HepG2 (cell line): ENCODE measurements around the gene PPP2R5B. TPM values are rescaled to one million over a fixed set of nuclear protein-coding genes. Genes with fewer than 3 reads are reported as not detected.

Experiments used
- BORCS8-MEF2B ChIP-seq: sonication (generic); formaldehyde crosslinking; IDR thresholded peaks from 2 replicates; pipeline ENCODE4 v1.8.0; 2022; ENCODE audit warnings: mild to moderate bottlenecking, missing genetic modification reagents
- CHD2 ChIP-seq: IDR thresholded peaks from 2 replicates; pipeline ENCODE4 v1.6.1; 2011; ENCODE audit warnings: low read depth, low read length, improper control_type of control experiment
- DNMT3B ChIP-seq: conservative IDR thresholded peaks from 2 replicates; pipeline ENCODE4 v1.6.1; 2016; ENCODE audit warnings: missing biosample characterization, control low read depth
- FOSL2 ChIP-seq: sonication (generic); formaldehyde crosslinking; IDR thresholded peaks from 2 replicates; pipeline ENCODE4 v1.4.0; 2020; ENCODE audit warnings: missing genetic modification reagents
- FOXO1 ChIP-seq: sonication (generic); formaldehyde crosslinking; IDR thresholded peaks from 2 replicates; pipeline ENCODE4 v1.4.0; 2020; ENCODE audit warnings: missing genetic modification reagents
- GATAD1 ChIP-seq: IDR thresholded peaks from 2 replicates; pipeline ENCODE4 v1.6.1; 2016; ENCODE audit warnings: missing genetic modification reagents, missing compliant biosample characterization
- GZF1 ChIP-seq: sonication (generic); formaldehyde crosslinking; IDR thresholded peaks from 2 replicates; pipeline ENCODE4 v1.5.1; 2020; ENCODE audit warnings: mild to moderate bottlenecking, missing genetic modification reagents
- PITX1 ChIP-seq: sonication (generic); formaldehyde crosslinking; IDR thresholded peaks from 2 replicates; pipeline ENCODE4 v1.5.1; 2020; ENCODE audit warnings: mild to moderate bottlenecking, missing genetic modification reagents
- SMARCC2 ChIP-seq: fragments of 450-650 bp; IDR thresholded peaks from 2 replicates; pipeline ENCODE4 v1.6.1; 2017; ENCODE audit warnings: antibody characterized with exemption, mild to moderate bottlenecking
- SMARCE1 ChIP-seq: fragments of 450-650 bp; IDR thresholded peaks from 2 replicates; pipeline ENCODE4 v1.6.1; 2017; ENCODE audit warnings: borderline replicate concordance
- SP2 ChIP-seq: sonication (generic); formaldehyde crosslinking; IDR thresholded peaks from 2 replicates; pipeline ENCODE4 v1.5.1; 2020; ENCODE audit warnings: mild to moderate bottlenecking, missing genetic modification reagents
- SP4 ChIP-seq: sonication (generic); formaldehyde crosslinking; IDR thresholded peaks from 2 replicates; pipeline ENCODE4 v1.8.1; 2023; ENCODE audit warnings: mild to moderate bottlenecking, missing genetic modification reagents
- SP5 ChIP-seq: IDR thresholded peaks from 2 replicates; pipeline ENCODE4 v1.6.1; 2016; ENCODE audit warnings: low read depth, borderline replicate concordance
- TEAD3 ChIP-seq: optimal IDR thresholded peaks from 2 replicates; pipeline ENCODE3; 2016; ENCODE audit warnings: borderline replicate concordance
- TSC22D2 ChIP-seq: sonication (generic); formaldehyde crosslinking; IDR thresholded peaks from 2 replicates; pipeline ENCODE4 v1.5.1; 2020; ENCODE audit warnings: missing genetic modification reagents, mild to moderate bottlenecking, borderline replicate concordance
- ZNF143 ChIP-seq: sonication (generic); formaldehyde crosslinking; IDR thresholded peaks from 2 replicates; pipeline ENCODE4 v1.4.0; 2020; ENCODE audit warnings: missing genetic modification reagents
- ZNF383 ChIP-seq: sonication (generic); formaldehyde crosslinking; IDR thresholded peaks from 2 replicates; pipeline ENCODE4 v1.4.0; 2020; ENCODE audit warnings: missing genetic modification reagents, mild to moderate bottlenecking, borderline replicate concordance
- ZNF883 ChIP-seq: sonication (generic); formaldehyde crosslinking; IDR thresholded peaks from 2 replicates; pipeline ENCODE4 v1.5.1; 2020; ENCODE audit warnings: mild to moderate bottlenecking, missing genetic modification reagents; ENCODE audit errors: not compliant biosample characterization
- ZNF891 ChIP-seq: sonication (generic); formaldehyde crosslinking; IDR thresholded peaks from 2 replicates; pipeline ENCODE4 v1.5.0; 2020; ENCODE audit warnings: mild to moderate bottlenecking, missing genetic modification reagents
- polyA plus RNA-seq, 8 experiments: library from polyadenylated mRNA; depleted of rRNA in 3 of 8; stranded (reverse) in 7 of 8; unstranded in 1 of 8; fragments of >200 nt; fragmentation: Illumina TruSeq in 4 of 8; extraction: Trizol in 4 of 8; gene quantifications; 2 replicates each; pipeline versions ENCODE4 v1.2.1 to v1.2.3, GENCODE V29; 2011 to 2016; ENCODE audit warnings: low read depth in 4 of 8, missing spikeins in 1 of 8, mixed read lengths in 1 of 8; ENCODE audit not compliant: insufficient read depth in 1 of 8
- total RNA-seq, 5 experiments: library from RNA; depleted of rRNA; stranded (reverse); fragments of >200 nt; fragmentation: Illumina TruSeq; extraction: Trizol; gene quantifications; 2 replicates each; pipeline ENCODE4 v1.2.3, GENCODE V29; 2016; ENCODE audit warnings: low read depth in 1 of 5
- TF ChIP-seq, protein P1 (sequence below): sonication (generic); formaldehyde crosslinking; IDR thresholded peaks from 2 replicates; pipeline ENCODE4 v1.9.0; 2022; ENCODE audit warnings: missing genetic modification reagents, mild to moderate bottlenecking, borderline replicate concordance
- TF ChIP-seq, protein P2 (sequence below): sonication (generic); formaldehyde crosslinking; IDR thresholded peaks from 2 replicates; pipeline ENCODE4 v1.4.0; 2020; ENCODE audit warnings: missing genetic modification reagents, low read depth, mild to moderate bottlenecking, borderline replicate concordance
- TF ChIP-seq, protein P3 (sequence below): sonication (generic); formaldehyde crosslinking; IDR thresholded peaks from 2 replicates; pipeline ENCODE4 v1.8.0; 2022; ENCODE audit warnings: mild to moderate bottlenecking, missing genetic modification reagents, moderate library complexity
- TF ChIP-seq, protein P4 (sequence below): conservative IDR thresholded peaks from 2 replicates; pipeline ENCODE4 v1.6.1; 2018; ENCODE audit warnings: missing genetic modification reagents
- TF ChIP-seq, protein P5 (sequence below): sonication (generic); formaldehyde crosslinking; conservative IDR thresholded peaks from 2 replicates; pipeline ENCODE4 v1.8.1; 2023; ENCODE audit warnings: missing genetic modification reagents

PPP2R5B gene
- total and polyA plus RNA-seq, 2 of the 13 experiments (the other 11 are each of a cell fraction or from before 2014, with no cell fraction given), result 2.3 to 8.3 TPM

DNA sequence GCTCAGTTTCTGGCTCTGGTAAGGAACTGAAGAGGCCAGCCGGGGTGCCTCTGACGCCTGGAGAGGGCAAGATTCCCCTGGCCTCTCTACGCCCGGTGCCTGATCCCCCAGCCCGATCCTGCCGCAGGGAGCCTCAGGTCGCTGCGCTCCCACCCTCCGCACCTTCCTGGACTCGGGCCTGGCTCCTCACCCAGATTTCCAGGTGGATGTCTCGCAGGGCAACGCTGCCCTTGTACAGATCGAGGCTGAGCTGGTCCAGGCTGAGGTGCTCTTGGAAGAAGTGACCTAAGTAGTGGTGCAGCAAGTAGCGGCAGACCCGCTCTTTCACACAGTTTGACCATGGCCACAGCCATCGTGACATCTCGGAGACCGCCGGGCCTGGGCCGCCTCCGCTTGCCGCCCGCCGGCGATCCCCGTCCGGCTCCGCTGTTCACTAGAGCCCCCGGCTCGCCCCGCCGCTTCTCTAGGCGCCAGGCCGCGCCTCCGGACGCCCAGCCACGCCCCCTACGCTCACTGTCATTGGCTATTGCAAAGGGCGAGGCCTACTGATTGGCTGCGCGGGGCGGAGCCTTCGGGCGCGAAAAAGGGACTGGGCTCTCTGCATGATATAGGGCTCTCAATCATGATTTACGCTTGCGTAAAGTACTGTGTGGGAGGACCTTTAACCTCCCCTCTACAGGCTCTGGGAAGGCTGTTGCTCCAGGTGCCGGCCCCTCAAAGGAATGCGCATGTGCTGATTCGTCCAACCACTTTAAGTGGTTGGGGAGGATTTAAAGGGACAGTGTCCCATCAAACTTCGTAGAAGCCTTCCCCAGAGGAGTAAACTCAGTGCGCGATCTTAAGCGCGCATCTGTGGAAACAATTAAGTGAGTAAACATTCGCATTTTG, 7.5 kb upstream of the PPP2R5B start, which contains the start of gene ATG2A (continued):
- TF ChIP-seq SMARCC2 (no peak), SP5 (CRISPR knock-in tag) (no peak), ZNF383 (no peak), PITX1 (CRISPR knock-in tag) (peak; percentile 45), TEAD3 (peak; percentile 52), ZNF883 (peak; percentile 67), DNMT3B (CRISPR knock-in tag) (peak; percentile 64; the same call in 1 of the 2 replicates), ZNF143 (CRISPR knock-in tag) (peak; percentile 44; the same call in 1 of the 2 replicates), FOXO1 (peak; percentile 34), SP2 (CRISPR knock-in tag) (peak; percentile 78), SP4 (CRISPR knock-in tag) (peak; percentile 95), CHD2 (0 out of 2 replicates have a peak, but pooled peaks have one; percentile 28), GZF1 (0 out of 2 replicates have a peak, but pooled peaks have one; percentile 39), TSC22D2 (CRISPR knock-in tag) (peak; percentile 52; the same call in 1 of the 2 replicates), ZNF891 (CRISPR knock-in tag) (peak; percentile 34; the same call in 1 of the 2 replicates), BORCS8-MEF2B (peak; percentile 68), GATAD1 (CRISPR knock-in tag) (peak; percentile 80), SMARCE1 (no peak), FOSL2 (CRISPR knock-in tag) (peak; percentile 41; the same call in 1 of the 2 replicates)
- TF ChIP-seq, protein P1, sequence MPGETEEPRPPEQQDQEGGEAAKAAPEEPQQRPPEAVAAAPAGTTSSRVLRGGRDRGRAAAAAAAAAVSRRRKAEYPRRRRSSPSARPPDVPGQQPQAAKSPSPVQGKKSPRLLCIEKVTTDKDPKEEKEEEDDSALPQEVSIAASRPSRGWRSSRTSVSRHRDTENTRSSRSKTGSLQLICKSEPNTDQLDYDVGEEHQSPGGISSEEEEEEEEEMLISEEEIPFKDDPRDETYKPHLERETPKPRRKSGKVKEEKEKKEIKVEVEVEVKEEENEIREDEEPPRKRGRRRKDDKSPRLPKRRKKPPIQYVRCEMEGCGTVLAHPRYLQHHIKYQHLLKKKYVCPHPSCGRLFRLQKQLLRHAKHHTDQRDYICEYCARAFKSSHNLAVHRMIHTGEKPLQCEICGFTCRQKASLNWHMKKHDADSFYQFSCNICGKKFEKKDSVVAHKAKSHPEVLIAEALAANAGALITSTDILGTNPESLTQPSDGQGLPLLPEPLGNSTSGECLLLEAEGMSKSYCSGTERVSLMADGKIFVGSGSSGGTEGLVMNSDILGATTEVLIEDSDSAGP (CRISPR knock-in tag), result peak; percentile 99
- TF ChIP-seq, protein P2, sequence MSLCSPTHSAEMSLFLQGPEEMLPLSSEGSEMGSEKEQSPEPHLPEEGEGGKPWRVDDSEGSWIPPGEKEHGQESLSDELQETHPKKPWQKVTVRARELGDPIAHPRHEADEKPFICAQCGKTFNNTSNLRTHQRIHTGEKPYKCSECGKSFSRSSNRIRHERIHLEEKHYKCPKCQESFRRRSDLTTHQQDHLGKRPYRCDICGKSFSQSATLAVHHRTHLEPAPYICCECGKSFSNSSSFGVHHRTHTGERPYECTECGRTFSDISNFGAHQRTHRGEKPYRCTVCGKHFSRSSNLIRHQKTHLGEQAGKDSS (CRISPR knock-in tag), result peak; percentile 71; the same call in 1 of the 2 replicates
- TF ChIP-seq, protein P3, sequence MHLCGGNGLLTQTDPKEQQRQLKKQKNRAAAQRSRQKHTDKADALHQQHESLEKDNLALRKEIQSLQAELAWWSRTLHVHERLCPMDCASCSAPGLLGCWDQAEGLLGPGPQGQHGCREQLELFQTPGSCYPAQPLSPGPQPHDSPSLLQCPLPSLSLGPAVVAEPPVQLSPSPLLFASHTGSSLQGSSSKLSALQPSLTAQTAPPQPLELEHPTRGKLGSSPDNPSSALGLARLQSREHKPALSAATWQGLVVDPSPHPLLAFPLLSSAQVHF (CRISPR knock-in tag), result 0 out of 2 replicates have a peak, but pooled peaks have one; percentile 43
- TF ChIP-seq, protein P4, sequence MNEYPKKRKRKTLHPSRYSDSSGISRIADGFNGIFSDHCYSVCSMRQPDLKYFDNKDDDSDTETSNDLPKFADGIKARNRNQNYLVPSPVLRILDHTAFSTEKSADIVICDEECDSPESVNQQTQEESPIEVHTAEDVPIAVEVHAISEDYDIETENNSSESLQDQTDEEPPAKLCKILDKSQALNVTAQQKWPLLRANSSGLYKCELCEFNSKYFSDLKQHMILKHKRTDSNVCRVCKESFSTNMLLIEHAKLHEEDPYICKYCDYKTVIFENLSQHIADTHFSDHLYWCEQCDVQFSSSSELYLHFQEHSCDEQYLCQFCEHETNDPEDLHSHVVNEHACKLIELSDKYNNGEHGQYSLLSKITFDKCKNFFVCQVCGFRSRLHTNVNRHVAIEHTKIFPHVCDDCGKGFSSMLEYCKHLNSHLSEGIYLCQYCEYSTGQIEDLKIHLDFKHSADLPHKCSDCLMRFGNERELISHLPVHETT (CRISPR knock-in tag), result no peak
- TF ChIP-seq, protein P5, sequence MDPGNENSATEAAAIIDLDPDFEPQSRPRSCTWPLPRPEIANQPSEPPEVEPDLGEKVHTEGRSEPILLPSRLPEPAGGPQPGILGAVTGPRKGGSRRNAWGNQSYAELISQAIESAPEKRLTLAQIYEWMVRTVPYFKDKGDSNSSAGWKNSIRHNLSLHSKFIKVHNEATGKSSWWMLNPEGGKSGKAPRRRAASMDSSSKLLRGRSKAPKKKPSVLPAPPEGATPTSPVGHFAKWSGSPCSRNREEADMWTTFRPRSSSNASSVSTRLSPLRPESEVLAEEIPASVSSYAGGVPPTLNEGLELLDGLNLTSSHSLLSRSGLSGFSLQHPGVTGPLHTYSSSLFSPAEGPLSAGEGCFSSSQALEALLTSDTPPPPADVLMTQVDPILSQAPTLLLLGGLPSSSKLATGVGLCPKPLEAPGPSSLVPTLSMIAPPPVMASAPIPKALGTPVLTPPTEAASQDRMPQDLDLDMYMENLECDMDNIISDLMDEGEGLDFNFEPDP, result 0 out of 2 replicates have a peak, but pooled peaks have one; percentile 93
